HCT116 (cell line): ENCODE measurements around the gene MAP7.

Source experiments
- CBX3 ChIP-seq: IDR thresholded peaks from 2 replicates; pipeline ENCODE4 v1.6.1; 2012; ENCODE audit warnings: low read depth
- CTCF ChIP-seq, 3 experiments: fragments of 200-600 bp in 1 of 3; sonication (generic) in 1 of 3; IDR thresholded peaks in 2 of 3; conservative IDR thresholded peaks in 1 of 3; 2 replicates each; pipeline ENCODE4 v1.5.1; 2012 to 2017; ENCODE audit warnings: low read depth in 2 of 3, low read length in 2 of 3, antibody characterized with exemption in 1 of 3, borderline replicate concordance in 1 of 3, control low read depth in 1 of 3, mild to moderate bottlenecking in 1 of 3, mixed read lengths in 1 of 3, mixed run types in 1 of 3, moderate library complexity in 1 of 3; ENCODE audit not compliant: insufficient read depth in 1 of 3
- MAX ChIP-seq: IDR thresholded peaks from 2 replicates; pipeline ENCODE4 v1.6.1; 2012
- POLR2A ChIP-seq: IDR thresholded peaks from 2 replicates; pipeline ENCODE4 v1.7.0; 2011; ENCODE audit warnings: borderline replicate concordance; ENCODE audit not compliant: insufficient read depth, insufficient read length; ENCODE audit errors: extremely low read depth
- RAD21 ChIP-seq: IDR thresholded peaks from 2 replicates; pipeline ENCODE4 v1.6.1; 2012; ENCODE audit warnings: low read depth, mild to moderate bottlenecking
- REST ChIP-seq: IDR thresholded peaks from 2 replicates; pipeline ENCODE4 v1.6.1; 2012; ENCODE audit warnings: low read depth
- SIN3A ChIP-seq: IDR thresholded peaks from 2 replicates; pipeline ENCODE4 v1.6.1; 2012; ENCODE audit warnings: low read depth
- SRF ChIP-seq: IDR thresholded peaks from 2 replicates; pipeline ENCODE4 v1.6.1; 2012; ENCODE audit warnings: low read depth
- TCF7L2 ChIP-seq: IDR thresholded peaks from 2 replicates; pipeline ENCODE4 v1.7.0; 2011; ENCODE audit warnings: borderline replicate concordance, inconsistent platforms; ENCODE audit not compliant: insufficient read depth, insufficient read length; ENCODE audit errors: extremely low read depth
- ZBTB33 ChIP-seq: IDR thresholded peaks from 2 replicates; pipeline ENCODE4 v1.6.1; 2011; ENCODE audit warnings: mild to moderate bottlenecking, low read length, moderate library complexity; ENCODE audit not compliant: insufficient replicate concordance; ENCODE audit errors: extremely low read depth
- ZNF274 ChIP-seq: fragments of 200-500 bp; sonication (Bioruptor generic); IDR thresholded peaks from 2 replicates; pipeline ENCODE4 v1.6.1; 2014; ENCODE audit warnings: mild to moderate bottlenecking, low read depth, low read length, inconsistent platforms

GRCh38 chr6:136446579-136447187 is 103.5 kb downstream of the MAP7 start:
- no peak for TF ChIP-seq ZBTB33
- no peak for TF ChIP-seq CTCF (IDR thresholded peaks at IDR 0.05 in 2 of 3, conservative IDR thresholded peaks at IDR 0.05 in 1 of 3; ENCODE audit: borderline replicate concordance in 1 of 3, insufficient read depth in 1 of 3, low read depth in 2 of 3, low read length in 2 of 3)
- TF ChIP-seq POLR2A, result no peak
- TF ChIP-seq CBX3, result no peak
- TF ChIP-seq TCF7L2, result no peak
- TF ChIP-seq REST, result no peak
- TF ChIP-seq ZNF274, result no peak
- TF ChIP-seq SRF, result no peak
- no peak for TF ChIP-seq RAD21
- TF ChIP-seq MAX, result no peak
- TF ChIP-seq SIN3A, result no peak
